ENCODE data around the gene GRAP2.

DNA sequence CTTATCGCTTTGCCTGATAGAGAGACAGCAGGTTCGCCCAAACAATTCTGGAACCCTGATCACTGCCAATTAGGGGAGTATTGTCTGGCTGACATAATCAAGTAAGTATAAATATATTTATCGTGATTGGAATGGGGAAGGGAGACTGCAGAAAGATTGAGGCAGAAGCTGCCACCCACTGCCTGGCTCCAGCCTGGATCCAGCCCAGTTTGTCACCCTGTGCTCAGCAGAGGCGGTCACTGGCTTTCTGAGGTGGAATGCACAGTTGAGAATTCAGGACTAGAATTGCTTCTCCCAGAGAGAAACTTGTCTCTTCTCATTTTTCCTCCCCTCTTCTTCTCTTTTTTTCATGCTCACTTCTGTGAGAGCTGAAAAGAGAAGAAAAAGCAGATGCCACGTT is 25.9 kb downstream of the GRAP2 start:
- TF ChIP-seq, protein P1, sequence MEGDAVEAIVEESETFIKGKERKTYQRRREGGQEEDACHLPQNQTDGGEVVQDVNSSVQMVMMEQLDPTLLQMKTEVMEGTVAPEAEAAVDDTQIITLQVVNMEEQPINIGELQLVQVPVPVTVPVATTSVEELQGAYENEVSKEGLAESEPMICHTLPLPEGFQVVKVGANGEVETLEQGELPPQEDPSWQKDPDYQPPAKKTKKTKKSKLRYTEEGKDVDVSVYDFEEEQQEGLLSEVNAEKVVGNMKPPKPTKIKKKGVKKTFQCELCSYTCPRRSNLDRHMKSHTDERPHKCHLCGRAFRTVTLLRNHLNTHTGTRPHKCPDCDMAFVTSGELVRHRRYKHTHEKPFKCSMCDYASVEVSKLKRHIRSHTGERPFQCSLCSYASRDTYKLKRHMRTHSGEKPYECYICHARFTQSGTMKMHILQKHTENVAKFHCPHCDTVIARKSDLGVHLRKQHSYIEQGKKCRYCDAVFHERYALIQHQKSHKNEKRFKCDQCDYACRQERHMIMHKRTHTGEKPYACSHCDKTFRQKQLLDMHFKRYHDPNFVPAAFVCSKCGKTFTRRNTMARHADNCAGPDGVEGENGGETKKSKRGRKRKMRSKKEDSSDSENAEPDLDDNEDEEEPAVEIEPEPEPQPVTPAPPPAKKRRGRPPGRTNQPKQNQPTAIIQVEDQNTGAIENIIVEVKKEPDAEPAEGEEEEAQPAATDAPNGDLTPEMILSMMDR (IDR thresholded peaks at IDR 0.05): no peak
- TF ChIP-seq YY1 (IDR thresholded peaks at IDR 0.05; ENCODE audit: low read depth) (no peak), CHD2 (IDR thresholded peaks at IDR 0.05; ENCODE audit: low read length, partially characterized antibody) (no peak), TCF12 (IDR thresholded peaks at IDR 0.05) (no peak), TEAD4 (IDR thresholded peaks at IDR 0.05; ENCODE audit: borderline replicate concordance, insufficient read depth) (no peak), EP300 (IDR thresholded peaks at IDR 0.05; ENCODE audit: borderline replicate concordance in 1 of 2, low read depth in 1 of 2, low read length in 1 of 2) (no peak), MAX (IDR thresholded peaks at IDR 0.05; ENCODE audit: low read depth) (no peak)
